ENCODE measurements around the gene DLX3. TPM values are rescaled to one million over a fixed set of nuclear protein-coding genes. Genes with fewer than 3 reads are reported as not detected.

The DLX3 gene
- total RNA-seq, 3 donors from 2014 or later = 0.22 TPM; not detected in 2

GRCh38 chr17:49969134-49969759 lies 25.8 kb downstream of the DLX3 start, which contains the start of gene DLX4:
DLX4 (plus strand) TSS chr17:49969190; CDS start chr17:49969469, 279 bp downstream.
- ATAC-seq = no peak
- no peak for DNase-seq
- intact Hi-C loops (cut with DNase I, micrococcal nuclease) = no loop called here
- Histone ChIP-seq H3K4me1 (ENCODE audit: low read depth) (peaks cover 12% of the 10 kb centered on the region), H3K9me3 (no peaks in the 10 kb centered on the region), H3K36me3 (ENCODE audit: low read depth) (no peaks in the 10 kb centered on the region), H3K4me3 (no peak within 1 kb of the TSS)
- TF ChIP-seq CTCF (IDR thresholded peaks at IDR 0.05) = no peak

- Histone ChIP-seq H3K9me3 (no peaks in the 10 kb centered on the region), H3K4me3 (no peak overlapping the region), H3K4me1 (ENCODE audit: low read depth) (peaks cover 12% of the 10 kb centered on the region), H3K36me3 (ENCODE audit: low read depth) (no peaks in the 10 kb centered on the region)
- DNase-seq (peak; percentile 64 to 80 (median 72)), ATAC-seq (peak; percentile 80)
- intact Hi-C loops (cut with DNase I, micrococcal nuclease) = no loop called here
- TF ChIP-seq CTCF (IDR thresholded peaks at IDR 0.05) = no peak
Measured at GRCh38 chr17:49968405-49969133, 26.5 kb downstream of the DLX3 start.

- intact Hi-C loops (cut with DNase I, micrococcal nuclease) = no loop called here
- ATAC-seq (no peak), DNase-seq (no peak)
- no peak for TF ChIP-seq CTCF (IDR thresholded peaks at IDR 0.05)
- no peak overlapping the region for H3K4me3 ChIP-seq
- no peaks in the 10 kb centered on the region for H3K9me3 ChIP-seq
- H3K4me1 ChIP-seq (ENCODE audit: low read depth) = peaks cover 12% of the 10 kb centered on the region
- no peaks in the 10 kb centered on the region for H3K36me3 ChIP-seq (ENCODE audit: low read depth)
Measured at GRCh38 chr17:49967621-49968404, 27.2 kb downstream of the DLX3 start.

GRCh38 chr17:49967205-49967604 lies 27.8 kb downstream of the DLX3 start:
- H3K9me3 ChIP-seq = no peaks in the 10 kb centered on the region
- H3K36me3 ChIP-seq (ENCODE audit: low read depth) = no peaks in the 10 kb centered on the region
- H3K4me1 ChIP-seq (ENCODE audit: low read depth) = peaks cover 12% of the 10 kb centered on the region
- ATAC-seq (no peak), DNase-seq (no peak)
- intact Hi-C loops (cut with DNase I, micrococcal nuclease) = no loop called here
- no peak for TF ChIP-seq CTCF (IDR thresholded peaks at IDR 0.05)
- H3K4me3 ChIP-seq = no peak overlapping the region

GRCh38 chr17:49966767-49967166 lies 28.3 kb downstream of the DLX3 start:
- no peak for ATAC-seq
- H3K36me3 ChIP-seq (ENCODE audit: low read depth) = no peaks in the 10 kb centered on the region
- no peaks in the 10 kb centered on the region for H3K9me3 ChIP-seq
- H3K4me1 ChIP-seq (ENCODE audit: low read depth) = peaks cover 12% of the 10 kb centered on the region
- DNase-seq = no peak
- intact Hi-C loops (cut with DNase I, micrococcal nuclease) = no loop called here
- H3K4me3 ChIP-seq = no peak overlapping the region
- TF ChIP-seq CTCF (IDR thresholded peaks at IDR 0.05) = no peak

Data from mucosa of descending colon (tissue), 3 donors.